Astrocyte (in vitro differentiated cells and primary cell): ENCODE results near the gene JAGN1. TPM values are rescaled to one million over a fixed set of nuclear protein-coding genes. Genes with fewer than 3 reads are reported as not detected.
A peak's percentile ranks its signal among the peaks of the same experiment; 100 is the strongest.

Source experiments
- DNase-seq: peaks from one replicate; pipeline ENCODE4 v3.0.0-alpha.2; 2010; ENCODE audit warnings: low read depth
- FAIRE-seq: peaks from 2 replicates; lab custom pipeline; 2011; peaks lifted over from hg19 to GRCh38; lab: Jason Lieb, UNC
- H2AFZ ChIP-seq: 2 replicates; pipeline ENCODE4 v1.6.0; 2012; ENCODE audit warnings: low read depth, low read length, inconsistent platforms
- H3K27ac ChIP-seq: 2 replicates; pipeline ENCODE4 v1.5.1; 2011; ENCODE audit warnings: low read depth, low read length, inconsistent platforms
- H3K27me3 ChIP-seq: 2 replicates; pipeline ENCODE4 v1.6.0; 2011; ENCODE audit warnings: low read length, inconsistent platforms; ENCODE audit not compliant: insufficient read depth
- H3K36me3 ChIP-seq: 2 replicates; pipeline ENCODE4 v1.5.1; 2011; ENCODE audit warnings: low read length, inconsistent platforms; ENCODE audit not compliant: insufficient read depth
- H3K4me1 ChIP-seq: 2 replicates; pipeline ENCODE4 v1.5.1; 2011; ENCODE audit warnings: low read length, inconsistent platforms; ENCODE audit not compliant: insufficient read depth
- H3K4me2 ChIP-seq: 2 replicates; pipeline ENCODE4 v1.6.0; 2012; ENCODE audit warnings: low read length, inconsistent platforms
- H3K4me3 ChIP-seq: 2 replicates; pipeline ENCODE4 v1.5.1; 2011; ENCODE audit warnings: low read depth, mild to moderate bottlenecking, low read length, inconsistent platforms; ENCODE audit not compliant: insufficient read depth
- H3K79me2 ChIP-seq: 2 replicates; pipeline ENCODE4 v1.6.0; 2012; ENCODE audit warnings: mild to moderate bottlenecking, low read length, inconsistent platforms; ENCODE audit not compliant: insufficient read depth
- H3K9ac ChIP-seq: 2 replicates; pipeline ENCODE4 v1.6.0; 2012; ENCODE audit warnings: mild to moderate bottlenecking, low read length, inconsistent platforms
- H3K9me3 ChIP-seq: 2 replicates; pipeline ENCODE4 v1.5.1; 2012; ENCODE audit warnings: low read depth, mild to moderate bottlenecking, low read length, inconsistent platforms; ENCODE audit not compliant: insufficient read depth
- H4K20me1 ChIP-seq: 2 replicates; pipeline ENCODE4 v1.6.0; 2012; ENCODE audit warnings: low read length, inconsistent platforms; ENCODE audit not compliant: insufficient read depth
- H3K27ac Mint-ChIP-seq: one replicate; pipeline ENCODE4 v1.8.0; 2021; ENCODE audit warnings: mild to moderate bottlenecking, mixed read lengths; ENCODE audit not compliant: unreplicated experiment
- H3K27me3 Mint-ChIP-seq: one replicate; pipeline ENCODE4 v1.8.0; 2021; ENCODE audit warnings: low read depth, mixed read lengths; ENCODE audit not compliant: unreplicated experiment
- H3K36me3 Mint-ChIP-seq: one replicate; pipeline ENCODE4 v1.8.0; 2021; ENCODE audit warnings: low read depth, mixed read lengths; ENCODE audit not compliant: unreplicated experiment
- H3K4me1 Mint-ChIP-seq: one replicate; pipeline ENCODE4 v1.8.0; 2021; ENCODE audit warnings: low read depth, mixed read lengths; ENCODE audit not compliant: unreplicated experiment
- H3K4me3 Mint-ChIP-seq: one replicate; pipeline ENCODE4 v1.8.0; 2021; ENCODE audit warnings: mild to moderate bottlenecking, moderate library complexity, mixed read lengths; ENCODE audit not compliant: unreplicated experiment
- H3K9me3 Mint-ChIP-seq: one replicate; pipeline ENCODE4 v1.8.0; 2021; ENCODE audit warnings: mild to moderate bottlenecking, mixed read lengths; ENCODE audit not compliant: unreplicated experiment
- CTCF ChIP-seq: IDR thresholded peaks from 2 replicates; pipeline ENCODE4 v1.5.1; 2011; ENCODE audit warnings: low read depth, mild to moderate bottlenecking, inconsistent platforms, low read length, moderate library complexity; ENCODE audit not compliant: insufficient read depth
- EZH2 ChIP-seq: IDR thresholded peaks from 2 replicates; pipeline ENCODE4 v1.6.1; 2012; ENCODE audit warnings: mild to moderate bottlenecking, low read length, inconsistent platforms; ENCODE audit not compliant: insufficient read depth
- total RNA-seq: library from RNA; stranded (reverse); gene quantifications from 2 replicates; pipeline ENCODE4 v1.2.1, GENCODE V29; 2021

JAGN1 gene
- total RNA-seq, 1 donor from 2014 or later, result 31.7 TPM

GRCh38 chr3:9884555-9885165 lies 5.8 kb upstream of the JAGN1 start:
- H3K27ac ChIP-seq, result peak overlapping the region; percentile 32
- H3K36me3 Mint-ChIP-seq, result no peaks in the 10 kb centered on the region

GRCh38 chr3:9886328-9886727 lies 4.1 kb upstream of the JAGN1 start:
- no peak overlapping the region for H3K9ac ChIP-seq
- no peak overlapping the region for H3K27ac ChIP-seq
- no peak overlapping the region for H3K27ac Mint-ChIP-seq
- no peak overlapping the region for H3K4me3 ChIP-seq
- H3K79me2 ChIP-seq, result peaks cover 10% of the 10 kb centered on the region
- DNase-seq (no peak), FAIRE-seq (no peak)
- H3K36me3 Mint-ChIP-seq, result no peaks in the 10 kb centered on the region
- no peaks in the 10 kb centered on the region for H3K27me3 Mint-ChIP-seq
- TF ChIP-seq CTCF (no peak), EZH2 (no peak)
- no peak overlapping the region for H2AFZ ChIP-seq
- no peaks in the 10 kb centered on the region for H3K9me3 Mint-ChIP-seq
- no peak overlapping the region for H3K4me2 ChIP-seq
- H3K9me3 ChIP-seq, result no peaks in the 10 kb centered on the region
- H3K4me1 ChIP-seq, result peaks cover 10% of the 10 kb centered on the region
- no peaks in the 10 kb centered on the region for H3K36me3 ChIP-seq
- H3K27me3 ChIP-seq, result no peaks in the 10 kb centered on the region
- peaks cover 10% of the 10 kb centered on the region for H3K4me1 Mint-ChIP-seq
- H3K4me3 Mint-ChIP-seq, result no peak overlapping the region
- no peaks in the 10 kb centered on the region for H4K20me1 ChIP-seq

More at GRCh38 chr3:9884555-9885165, 5.8 kb upstream of the JAGN1 start:
- Histone ChIP-seq H3K4me3 (no peak overlapping the region), H3K4me2 (peak overlapping the region; percentile 73), H4K20me1 (no peaks in the 10 kb centered on the region), H3K79me2 (no peaks in the 10 kb centered on the region), H3K9me3 (no peaks in the 10 kb centered on the region), H2AFZ (peak overlapping the region; percentile 22), H3K27me3 (no peaks in the 10 kb centered on the region), H3K4me1 (peaks cover 10% of the 10 kb centered on the region), H3K36me3 (no peaks in the 10 kb centered on the region), H3K9ac (peak overlapping the region; percentile 3)
- no peak for FAIRE-seq
- Mint-ChIP-seq H3K27ac (peak overlapping the region; percentile 90), H3K4me3 (peak overlapping the region; percentile 66), H3K27me3 (no peaks in the 10 kb centered on the region), H3K9me3 (no peaks in the 10 kb centered on the region), H3K4me1 (peaks cover 10% of the 10 kb centered on the region)
- TF ChIP-seq EZH2 (no peak), CTCF (no peak)
- DNase-seq, result peak; percentile 84

GRCh38 chr3:9887480-9887879 lies 2.9 kb upstream of the JAGN1 start:
- TF ChIP-seq EZH2 (no peak), CTCF (no peak)
- H3K4me3 Mint-ChIP-seq, result no peak overlapping the region
- H3K4me1 Mint-ChIP-seq, result peaks cover 16% of the 10 kb centered on the region
- no peaks in the 10 kb centered on the region for H3K9me3 Mint-ChIP-seq
- Histone ChIP-seq H4K20me1 (peaks cover 3% of the 10 kb centered on the region), H3K27me3 (no peaks in the 10 kb centered on the region), H3K79me2 (peaks cover 19% of the 10 kb centered on the region), H3K4me2 (no peak overlapping the region), H3K9ac (no peak overlapping the region), H2AFZ (no peak overlapping the region), H3K36me3 (peaks cover under 1% of the 10 kb centered on the region), H3K4me1 (peaks cover 10% of the 10 kb centered on the region), H3K27ac (no peak overlapping the region), H3K9me3 (no peaks in the 10 kb centered on the region), H3K4me3 (no peak overlapping the region)
- no peak for FAIRE-seq
- DNase-seq, result no peak
- H3K27ac Mint-ChIP-seq, result no peak overlapping the region
- H3K27me3 Mint-ChIP-seq, result no peaks in the 10 kb centered on the region
- peaks cover 3% of the 10 kb centered on the region for H3K36me3 Mint-ChIP-seq
